B cell (primary cell): ENCODE data around the gene AZIN2. TPM values are rescaled to one million over a fixed set of nuclear protein-coding genes. Genes with fewer than 3 reads are reported as not detected.

ENCODE experiments used
- ATAC-seq: fragments of 200-7000 bp; cut with Tn5 transposase; one replicate; pipeline ENCODE4 v1.10.0; 2021; ENCODE audit warnings: low read depth, mild to moderate bottlenecking, moderate number of reproducible peaks, moderate library complexity
- CTCF ChIA-PET: fragments of 350-600 bp; sonication (Branson Sonifier 250); formaldehyde crosslinking; loops from one replicate; lab custom pipeline; 2021; ENCODE audit warnings: antibody characterized with exemption, inconsistent platforms; lab: Charles Lee
- POLR2A ChIA-PET: fragments of 350-600 bp; sonication (Branson Sonifier 250); formaldehyde crosslinking; loops from one replicate; lab custom pipeline; 2021; ENCODE audit warnings: antibody characterized with exemption; lab: Charles Lee
- DNase-seq: peaks from one replicate; pipeline ENCODE4 v3.0.0; 2013
- H2AFZ ChIP-seq: 2 replicates; pipeline ENCODE4 v1.6.1; 2012; ENCODE audit warnings: mild to moderate bottlenecking, low read depth, low read length; ENCODE audit not compliant: insufficient read depth, poor library complexity, severe bottlenecking
- H3K27ac ChIP-seq, 2 donors: 1 replicate in 1 of 2; 2 replicates in 1 of 2; pipeline ENCODE4 v1.5.1; 2012 to 2013; ENCODE audit warnings: low read length in 2 of 2, mild to moderate bottlenecking in 2 of 2, moderate library complexity in 1 of 2
- H3K27me3 ChIP-seq, 4 experiments: fragments of 200-600 bp in 1 of 4; sonication (generic) in 1 of 4; replicated peaks in 1 of 4; 1 replicate in 2 of 4; 2 replicates in 2 of 4; pipeline versions ENCODE4 v1.6.1 to v1.7.0; 2013 to 2016; ENCODE audit warnings: low read length in 3 of 4, mild to moderate bottlenecking in 2 of 4, mixed read lengths in 1 of 4, moderate library complexity in 1 of 4; ENCODE audit not compliant: insufficient read depth in 4 of 4, control insufficient read depth in 3 of 4; ENCODE audit errors: control extremely low read depth in 1 of 4
- H3K36me3 ChIP-seq, 2 experiments: replicated peaks in 1 of 2; 1 replicate in 1 of 2; 2 replicates in 1 of 2; pipeline versions ENCODE4 v1.6.1 to v1.7.1; 2013; ENCODE audit warnings: low read length in 1 of 2; ENCODE audit not compliant: insufficient read depth in 2 of 2, control insufficient read depth in 1 of 2; ENCODE audit errors: control extremely low read depth in 1 of 2, extremely low read depth in 1 of 2
- H3K4me1 ChIP-seq, 2 donors: fragments of 200-600 bp in 1 of 2; sonication (generic) in 1 of 2; 1 replicate in 1 of 2; 2 replicates in 1 of 2; pipeline versions ENCODE4 v1.5.1 to v1.6.1; 2013 to 2017; ENCODE audit warnings: low read length in 2 of 2; ENCODE audit not compliant: control insufficient read depth in 2 of 2, insufficient read depth in 2 of 2
- H3K4me2 ChIP-seq: replicated peaks from 2 replicates; pipeline ENCODE3; 2012; ENCODE audit warnings: mild to moderate bottlenecking, low read depth, low read length; ENCODE audit not compliant: poor library complexity, severe bottlenecking
- H3K4me3 ChIP-seq, 5 experiments: fragments of 200-600 bp in 1 of 5; sonication (generic) in 1 of 5; 1 replicate in 3 of 5; 2 replicates in 2 of 5; pipeline versions ENCODE4 v1.5.1 to v1.7.0; 2011 to 2016; ENCODE audit warnings: low read length in 4 of 5, mild to moderate bottlenecking in 4 of 5, low read depth in 2 of 5, control low read depth in 1 of 5, moderate library complexity in 1 of 5; ENCODE audit not compliant: insufficient read depth in 1 of 5; ENCODE audit errors: control extremely low read depth in 1 of 5, extremely low read depth in 1 of 5
- H3K79me2 ChIP-seq: fragments of 200-600 bp; sonication (generic); one replicate; pipeline ENCODE4 v1.6.0; 2016; ENCODE audit warnings: low read length; ENCODE audit not compliant: control insufficient read depth, insufficient read depth
- H3K9ac ChIP-seq: fragments of 200-600 bp; sonication (generic); 2 replicates; pipeline ENCODE4 v1.6.1; 2017; ENCODE audit warnings: mild to moderate bottlenecking, low read length, moderate library complexity
- H3K9me3 ChIP-seq, 3 donors: one replicate each; pipeline versions ENCODE4 v1.6.1 to v1.7.1; 2013; ENCODE audit warnings: low read length in 2 of 3; ENCODE audit not compliant: control insufficient read depth in 2 of 3, insufficient read depth in 1 of 3; ENCODE audit errors: control extremely low read depth in 1 of 3
- H4K20me1 ChIP-seq: 2 replicates; pipeline ENCODE4 v1.6.0; 2012; ENCODE audit warnings: mild to moderate bottlenecking, low read length; ENCODE audit not compliant: insufficient read depth, control insufficient read depth, poor library complexity, severe bottlenecking
- H3K27ac Mint-ChIP-seq: one replicate; pipeline ENCODE4 v1.8.0; 2021; ENCODE audit warnings: mixed read lengths
- H3K27me3 Mint-ChIP-seq: one replicate; pipeline ENCODE4 v1.8.0; 2021; ENCODE audit warnings: mixed read lengths
- H3K4me1 Mint-ChIP-seq: one replicate; pipeline ENCODE4 v1.8.0; 2021; ENCODE audit warnings: mixed read lengths
- H3K4me3 Mint-ChIP-seq: one replicate; pipeline ENCODE4 v1.8.0; 2021; ENCODE audit warnings: mixed read lengths
- H3K9me3 Mint-ChIP-seq: one replicate; pipeline ENCODE4 v1.8.0; 2022; ENCODE audit warnings: mixed read lengths; ENCODE audit not compliant: insufficient read depth
- EZH2 ChIP-seq: IDR thresholded peaks from 2 replicates; pipeline ENCODE4 v1.6.1; 2012; ENCODE audit warnings: borderline replicate concordance, low read depth, mild to moderate bottlenecking, moderate library complexity, low read length; ENCODE audit not compliant: insufficient read depth, poor library complexity, severe bottlenecking
- WGBS: methylation state at CpG from one replicate; pipeline ENCODE4 v1.1.5; 2013; ENCODE audit warnings: missing lambda C conversion rate; ENCODE audit not compliant: insufficient coverage; 5-methylcytosine and 5-hydroxymethylcytosine counted together
- intact Hi-C: fragments of 100-400 bp; cut with micrococcal nuclease; formaldehyde crosslinking; loops from one replicate; pipeline ENCODE4 v1.10.0; 2022
- polyA plus RNA-seq: library from polyadenylated mRNA; depleted of rRNA; stranded (reverse); fragments of >200 nt; gene quantifications from 2 replicates; pipeline ENCODE4 v1.2.3, GENCODE V29; 2012
- total RNA-seq, 2 donors: library from RNA; stranded (reverse); fragments of 120-200 nt in 1 of 2; gene quantifications; 1 replicate in 1 of 2; 2 replicates in 1 of 2; pipeline versions ENCODE4 v1.2.3 to v1.2.4, GENCODE V29; 2013 to 2022
- TF ChIP-seq, protein P1 (sequence below): fragments of 200-600 bp; IDR thresholded peaks from one replicate; pipeline ENCODE4 v1.8.0; 2022; ENCODE audit warnings: antibody characterized with exemption, mild to moderate bottlenecking

Gene AZIN2
- total and polyA plus RNA-seq, 2 donors (not counting 1 experiment from before 2014, with no cell fraction given), result 0.33 to 5.9 TPM

DNA sequence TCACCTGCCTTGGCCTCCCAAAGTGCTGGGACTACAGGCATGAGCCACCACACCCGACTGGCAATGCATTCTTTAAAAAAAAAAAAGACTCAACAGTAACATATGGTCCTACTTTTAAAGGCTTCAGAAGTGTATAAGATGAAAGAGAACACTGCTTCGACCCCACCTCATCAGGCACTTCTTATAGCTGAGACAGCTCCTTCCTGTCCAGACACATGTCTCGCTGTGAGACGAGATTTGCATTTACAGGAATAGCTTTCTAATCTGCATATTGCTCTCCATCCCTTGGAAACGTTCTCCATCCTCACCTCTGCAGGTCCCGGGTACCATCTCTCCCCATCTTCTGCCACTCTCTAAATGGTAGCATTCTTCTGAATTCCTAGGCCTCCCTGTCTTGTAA lies 6.7 kb downstream of the AZIN2 start:
- Mint-ChIP-seq H3K4me3 (no peak overlapping the region), H3K4me1 (peaks cover 25% of the 10 kb centered on the region), H3K9me3 (no peaks in the 10 kb centered on the region), H3K27me3 (peaks cover 7% of the 10 kb centered on the region), H3K27ac (no peak overlapping the region)
- CTCF ChIA-PET, result interaction anchor here (0.7 to 11.0 kb wide), 8 partner anchors 8 to 375 kb away, joined by 3 to 118 read pairs (median 18); no protein-coding TSS in a partner anchor
- Histone ChIP-seq H3K36me3 (no peaks in the 10 kb centered on the region), H3K27ac (peak overlapping the region in 1 of 2 donors; percentile 22), H3K4me1 (peaks cover 14 to 17% of the 10 kb centered on the region in 2 donors), H3K27me3 (no peaks in the 10 kb centered on the region), H2AFZ (peak overlapping the region; percentile 47), H3K9me3 (no peaks in the 10 kb centered on the region), H3K9ac (no peak overlapping the region), H3K4me2 (peak overlapping the region; percentile 0), H3K4me3 (no peak overlapping the region), H4K20me1 (no peaks in the 10 kb centered on the region), H3K79me2 (no peaks in the 10 kb centered on the region)
- TF ChIP-seq, protein P1, sequence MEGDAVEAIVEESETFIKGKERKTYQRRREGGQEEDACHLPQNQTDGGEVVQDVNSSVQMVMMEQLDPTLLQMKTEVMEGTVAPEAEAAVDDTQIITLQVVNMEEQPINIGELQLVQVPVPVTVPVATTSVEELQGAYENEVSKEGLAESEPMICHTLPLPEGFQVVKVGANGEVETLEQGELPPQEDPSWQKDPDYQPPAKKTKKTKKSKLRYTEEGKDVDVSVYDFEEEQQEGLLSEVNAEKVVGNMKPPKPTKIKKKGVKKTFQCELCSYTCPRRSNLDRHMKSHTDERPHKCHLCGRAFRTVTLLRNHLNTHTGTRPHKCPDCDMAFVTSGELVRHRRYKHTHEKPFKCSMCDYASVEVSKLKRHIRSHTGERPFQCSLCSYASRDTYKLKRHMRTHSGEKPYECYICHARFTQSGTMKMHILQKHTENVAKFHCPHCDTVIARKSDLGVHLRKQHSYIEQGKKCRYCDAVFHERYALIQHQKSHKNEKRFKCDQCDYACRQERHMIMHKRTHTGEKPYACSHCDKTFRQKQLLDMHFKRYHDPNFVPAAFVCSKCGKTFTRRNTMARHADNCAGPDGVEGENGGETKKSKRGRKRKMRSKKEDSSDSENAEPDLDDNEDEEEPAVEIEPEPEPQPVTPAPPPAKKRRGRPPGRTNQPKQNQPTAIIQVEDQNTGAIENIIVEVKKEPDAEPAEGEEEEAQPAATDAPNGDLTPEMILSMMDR, result no peak
- no peak for TF ChIP-seq EZH2
- DNase-seq (no peak), ATAC-seq (no peak)
- WGBS, result 55% methylated on average over 5 of the region's 6 CpGs
- intact Hi-C loops, result no loop called here
- POLR2A ChIA-PET, result no interaction called here

DNA sequence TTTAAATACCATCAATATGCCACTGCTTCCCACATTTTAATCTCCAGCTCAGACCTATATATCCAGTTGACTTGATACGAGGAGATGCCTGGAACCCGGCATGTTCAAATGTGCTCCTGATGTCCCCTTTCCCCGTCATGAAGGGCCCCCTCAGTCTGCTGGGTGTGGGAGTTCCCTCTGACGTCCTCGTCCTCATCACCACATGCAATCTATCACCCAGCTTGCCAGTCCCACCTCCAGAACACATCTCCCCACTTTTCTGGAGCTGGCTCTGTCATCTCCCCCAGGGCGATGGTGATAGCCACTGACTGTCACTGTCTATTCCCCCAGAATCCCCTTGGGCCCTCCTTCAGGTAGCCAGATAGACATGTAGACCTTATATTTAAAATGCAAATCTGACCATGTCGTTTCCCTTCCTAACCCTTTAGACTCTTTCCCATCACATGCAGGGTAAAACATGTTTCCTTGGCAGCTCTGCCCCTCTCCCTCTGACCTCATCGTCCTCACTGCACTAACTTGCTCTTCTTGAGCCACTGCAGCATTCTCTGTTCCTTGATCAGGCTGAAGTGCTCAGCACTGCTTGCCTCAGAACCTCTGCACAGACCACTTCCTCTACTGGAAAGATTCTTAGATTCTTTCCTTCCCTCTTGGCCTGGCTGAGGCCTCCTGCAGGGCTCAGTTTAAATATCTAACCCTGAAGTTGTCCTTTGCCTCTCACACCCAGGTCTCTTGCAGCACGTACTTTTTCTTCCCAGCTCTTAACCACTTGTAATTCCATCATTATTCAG lies 7.4 kb downstream of the AZIN2 start:
- H3K36me3 ChIP-seq, result no peaks in the 10 kb centered on the region
- TF ChIP-seq, protein P1, result no peak
- TF ChIP-seq EZH2, result no peak
- ChIA-PET POLR2A (no interaction called here), CTCF (interaction anchor here (0.7 to 11.0 kb wide), 6 partner anchors 39 to 376 kb away, joined by 3 to 118 read pairs (median 19); no protein-coding TSS in a partner anchor)
- no peaks in the 10 kb centered on the region for H3K9me3 ChIP-seq
- H2AFZ ChIP-seq, result peak overlapping the region; percentile 47
- no peaks in the 10 kb centered on the region for H4K20me1 ChIP-seq
- ATAC-seq (peak; percentile 59), DNase-seq (peak; percentile 31)
- H3K27me3 Mint-ChIP-seq, result peaks cover 3% of the 10 kb centered on the region
- no peaks in the 10 kb centered on the region for H3K9me3 Mint-ChIP-seq
- H3K79me2 ChIP-seq, result no peaks in the 10 kb centered on the region
- WGBS, result 38% methylated on average over 9 of the region's 9 CpGs
- no peaks in the 10 kb centered on the region for H3K27me3 ChIP-seq
- H3K4me3 ChIP-seq, result no peak overlapping the region
- H3K9ac ChIP-seq, result no peak overlapping the region
- peaks cover 14 to 17% of the 10 kb centered on the region in 2 donors for H3K4me1 ChIP-seq
- H3K27ac Mint-ChIP-seq, result peak overlapping the region; percentile 58
- H3K4me3 Mint-ChIP-seq, result peak overlapping the region; percentile 50
- peak overlapping the region in 1 of 2 donors; percentile 51 for H3K27ac ChIP-seq
- peak overlapping the region; percentile 0 for H3K4me2 ChIP-seq
- intact Hi-C loops, result no loop called here
- H3K4me1 Mint-ChIP-seq, result peaks cover 23% of the 10 kb centered on the region
